Activated naive CD8-positive, alpha-beta T cell treated with anti-CD3 and anti-CD28 coated beads, Interleukin-2, amount 50 U/mL, for 24 hours (primary cell): ENCODE data around the gene HS1BP3.

Source experiments
- ATAC-seq: fragments of 150-1000 bp; cut with Tn5 transposase; one replicate; pipeline ENCODE4 v1.10.0; 2021
- DNase-seq: peaks from one replicate; pipeline ENCODE4 v3.0.0; 2021
- H3K27ac Mint-ChIP-seq: one replicate; pipeline ENCODE4 v1.8.0; 2021; ENCODE audit warnings: mild to moderate bottlenecking, mixed read lengths
- H3K27me3 Mint-ChIP-seq: one replicate; pipeline ENCODE4 v1.8.0; 2021; ENCODE audit warnings: mixed read lengths
- H3K36me3 Mint-ChIP-seq: one replicate; pipeline ENCODE4 v1.8.0; 2021; ENCODE audit warnings: low read depth, mixed read lengths
- H3K4me1 Mint-ChIP-seq: one replicate; pipeline ENCODE4 v1.8.0; 2021; ENCODE audit warnings: mixed read lengths
- H3K4me3 Mint-ChIP-seq: one replicate; pipeline ENCODE4 v1.8.0; 2021; ENCODE audit warnings: mild to moderate bottlenecking, moderate library complexity, mixed read lengths
- H3K9me3 Mint-ChIP-seq: one replicate; pipeline ENCODE4 v1.8.0; 2021; ENCODE audit warnings: mixed read lengths

The HS1BP3 gene

GRCh38 chr2:20669562-20670314 is 18.8 kb upstream of the HS1BP3 start:
- no peak overlapping the region for H3K4me3 Mint-ChIP-seq
- H3K27me3 Mint-ChIP-seq = peaks cover 64% of the 10 kb centered on the region
- peaks cover 12% of the 10 kb centered on the region for H3K4me1 Mint-ChIP-seq
- H3K9me3 Mint-ChIP-seq = no peaks in the 10 kb centered on the region
- no peaks in the 10 kb centered on the region for H3K36me3 Mint-ChIP-seq
- no peak overlapping the region for H3K27ac Mint-ChIP-seq
- no peak for DNase-seq
- no peak for ATAC-seq

GRCh38 chr2:20668871-20669475 is 18.1 kb upstream of the HS1BP3 start:
- Mint-ChIP-seq H3K27me3 (peaks cover 71% of the 10 kb centered on the region), H3K36me3 (no peaks in the 10 kb centered on the region), H3K4me1 (peaks cover 12% of the 10 kb centered on the region), H3K9me3 (no peaks in the 10 kb centered on the region), H3K4me3 (no peak overlapping the region), H3K27ac (no peak overlapping the region)
- ATAC-seq (no peak), DNase-seq (no peak)

- Mint-ChIP-seq H3K27me3 (peaks cover 73% of the 10 kb centered on the region), H3K4me1 (peaks cover 12% of the 10 kb centered on the region), H3K36me3 (no peaks in the 10 kb centered on the region), H3K27ac (no peak overlapping the region), H3K4me3 (no peak overlapping the region), H3K9me3 (no peaks in the 10 kb centered on the region)
- ATAC-seq = no peak
- no peak for DNase-seq
Observed at GRCh38 chr2:20668451-20668850, 17.6 kb upstream of the HS1BP3 start.

- Mint-ChIP-seq H3K36me3 (no peaks in the 10 kb centered on the region), H3K27me3 (peaks cover 73% of the 10 kb centered on the region), H3K9me3 (no peaks in the 10 kb centered on the region), H3K4me3 (peak overlapping the region; percentile 24), H3K4me1 (peaks cover 12% of the 10 kb centered on the region), H3K27ac (no peak overlapping the region)
- no peak for ATAC-seq
- DNase-seq = no peak
Observed at GRCh38 chr2:20667531-20668401, 16.9 kb upstream of the HS1BP3 start.

- DNase-seq (no peak), ATAC-seq (no peak)
- no peak overlapping the region for H3K4me3 Mint-ChIP-seq
- no peaks in the 10 kb centered on the region for H3K9me3 Mint-ChIP-seq
- H3K4me1 Mint-ChIP-seq = peaks cover 12% of the 10 kb centered on the region
- H3K36me3 Mint-ChIP-seq = no peaks in the 10 kb centered on the region
- no peak overlapping the region for H3K27ac Mint-ChIP-seq
- peaks cover 74% of the 10 kb centered on the region for H3K27me3 Mint-ChIP-seq
Observed at GRCh38 chr2:20667151-20667530, 16.2 kb upstream of the HS1BP3 start.

GRCh38 chr2:20666304-20667150 is 15.6 kb upstream of the HS1BP3 start, which contains the start of gene GDF7:
Gene GDF7, plus strand, starts transcription at chr2:20667144. Its CDS starts 96 bp downstream, at chr2:20667240.
- Mint-ChIP-seq H3K4me3 (peak within 1 kb of the TSS; percentile 70), H3K36me3 (no peaks in the 10 kb centered on the region), H3K4me1 (peaks cover 12% of the 10 kb centered on the region), H3K9me3 (no peaks in the 10 kb centered on the region), H3K27me3 (peaks cover 75% of the 10 kb centered on the region), H3K27ac (no peak within 1 kb of the TSS)
- no peak for DNase-seq
- no peak for ATAC-seq

GRCh38 chr2:20666005-20666303 is 15.1 kb upstream of the HS1BP3 start:
- Mint-ChIP-seq H3K4me1 (peaks cover 12% of the 10 kb centered on the region), H3K36me3 (no peaks in the 10 kb centered on the region), H3K9me3 (no peaks in the 10 kb centered on the region), H3K27me3 (peaks cover 75% of the 10 kb centered on the region), H3K4me3 (peak overlapping the region; percentile 70), H3K27ac (no peak overlapping the region)
- DNase-seq (no peak), ATAC-seq (no peak)

- Mint-ChIP-seq H3K27me3 (peaks cover 80% of the 10 kb centered on the region), H3K4me3 (peak overlapping the region; percentile 70), H3K36me3 (no peaks in the 10 kb centered on the region), H3K9me3 (no peaks in the 10 kb centered on the region), H3K27ac (no peak overlapping the region), H3K4me1 (peaks cover 12% of the 10 kb centered on the region)
- no peak for ATAC-seq
- no peak for DNase-seq
Observed at GRCh38 chr2:20665243-20666004, 14.5 kb upstream of the HS1BP3 start.

- Mint-ChIP-seq H3K27ac (no peak overlapping the region), H3K4me1 (peaks cover 9% of the 10 kb centered on the region), H3K27me3 (peaks cover 78% of the 10 kb centered on the region), H3K9me3 (no peaks in the 10 kb centered on the region), H3K36me3 (no peaks in the 10 kb centered on the region), H3K4me3 (no peak overlapping the region)
- ATAC-seq = no peak
- DNase-seq = no peak
Observed at GRCh38 chr2:20664431-20665242, 13.7 kb upstream of the HS1BP3 start.

GRCh38 chr2:20664071-20664390 is 13.1 kb upstream of the HS1BP3 start:
- Mint-ChIP-seq H3K4me3 (no peak overlapping the region), H3K4me1 (peaks cover 9% of the 10 kb centered on the region), H3K27ac (no peak overlapping the region), H3K27me3 (peaks cover 76% of the 10 kb centered on the region), H3K9me3 (no peaks in the 10 kb centered on the region), H3K36me3 (no peaks in the 10 kb centered on the region)
- DNase-seq (no peak), ATAC-seq (no peak)

GRCh38 chr2:20663196-20664070 is 12.5 kb upstream of the HS1BP3 start:
- Mint-ChIP-seq H3K9me3 (no peaks in the 10 kb centered on the region), H3K36me3 (no peaks in the 10 kb centered on the region), H3K27ac (no peak overlapping the region), H3K4me1 (peaks cover 9% of the 10 kb centered on the region), H3K4me3 (no peak overlapping the region), H3K27me3 (peaks cover 76% of the 10 kb centered on the region)
- ATAC-seq (no peak), DNase-seq (no peak)

- Mint-ChIP-seq H3K9me3 (no peaks in the 10 kb centered on the region), H3K27me3 (peaks cover 68% of the 10 kb centered on the region), H3K4me3 (no peak overlapping the region), H3K36me3 (no peaks in the 10 kb centered on the region), H3K4me1 (peaks cover 7% of the 10 kb centered on the region), H3K27ac (no peak overlapping the region)
- DNase-seq (no peak), ATAC-seq (no peak)
Observed at GRCh38 chr2:20662308-20662937, 11.5 kb upstream of the HS1BP3 start.
